T1000 (cell line): ENCODE data around the gene NINL.

Source experiments
- DNase-seq: peaks from one replicate; lab custom pipeline; 2025; ENCODE audit warnings: mixed read lengths; lab: John Stamatoyannopoulos, UW

NINL gene

DNA sequence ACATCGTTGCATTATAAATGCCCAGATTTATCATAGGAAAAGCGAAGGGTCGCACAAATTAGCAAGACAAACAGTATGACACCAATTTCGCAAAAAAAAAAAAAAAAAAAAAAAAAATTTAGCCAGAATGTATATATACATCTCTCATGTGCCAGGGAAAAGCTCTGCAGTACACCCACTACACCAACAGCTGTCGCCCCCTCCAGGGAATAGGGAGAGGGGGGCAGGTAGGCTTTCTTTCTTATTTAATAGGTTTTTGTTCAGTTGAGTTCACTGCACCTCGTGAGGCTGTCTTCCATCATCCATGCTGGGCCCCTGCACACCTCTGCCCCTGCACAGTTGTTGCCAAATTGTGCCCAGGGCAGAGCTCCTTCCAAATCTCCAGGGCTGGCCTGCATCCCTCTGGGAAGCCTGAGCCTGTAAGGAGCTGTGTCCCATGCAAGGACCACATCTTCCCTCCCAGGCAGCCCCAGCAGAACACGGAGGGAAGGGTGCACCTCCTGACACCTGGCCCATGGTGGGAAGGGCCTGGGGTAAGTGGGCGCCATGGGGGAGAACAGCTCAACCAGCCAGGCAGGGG is 85.4 kb downstream of the NINL start:
- no peak for DNase-seq

DNA sequence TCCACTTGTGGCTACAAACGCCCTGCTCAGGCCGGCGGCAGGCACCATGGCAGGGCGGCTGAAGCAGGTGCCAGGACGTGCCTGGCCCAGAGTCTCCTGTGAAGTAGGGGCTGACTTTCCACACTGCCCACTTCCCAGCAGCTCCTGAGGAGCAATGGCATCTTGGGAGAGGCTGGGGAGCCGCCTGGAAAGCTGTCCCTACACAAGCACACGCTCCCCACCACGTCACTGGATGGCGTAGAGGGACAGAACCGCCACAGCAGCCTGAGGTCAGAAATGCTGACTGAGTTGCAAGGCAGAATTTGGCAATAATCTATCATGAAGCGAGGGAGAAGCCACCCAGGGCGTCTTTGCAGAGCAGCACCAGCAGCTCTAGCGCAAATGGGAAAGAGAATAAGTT is 86.3 kb downstream of the NINL start:
- no peak for DNase-seq

DNA sequence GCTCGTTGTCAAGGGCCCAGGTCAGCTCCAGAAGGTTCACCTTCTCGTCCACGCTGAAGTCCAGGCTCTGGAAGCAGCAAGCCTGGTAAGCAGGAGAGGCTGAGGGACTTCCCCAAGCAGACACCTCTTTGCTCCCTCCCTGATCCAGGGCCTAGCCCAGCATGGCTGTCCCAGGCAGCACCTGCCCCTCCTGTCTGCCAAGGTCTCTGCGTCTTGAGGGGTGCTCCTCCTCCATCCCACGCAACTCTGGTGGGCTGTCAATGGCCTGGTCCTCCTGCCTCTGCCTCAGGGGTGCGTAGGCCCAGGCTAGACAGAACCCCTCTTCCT is 87.1 kb downstream of the NINL start:
- DNase-seq: no peak

DNA sequence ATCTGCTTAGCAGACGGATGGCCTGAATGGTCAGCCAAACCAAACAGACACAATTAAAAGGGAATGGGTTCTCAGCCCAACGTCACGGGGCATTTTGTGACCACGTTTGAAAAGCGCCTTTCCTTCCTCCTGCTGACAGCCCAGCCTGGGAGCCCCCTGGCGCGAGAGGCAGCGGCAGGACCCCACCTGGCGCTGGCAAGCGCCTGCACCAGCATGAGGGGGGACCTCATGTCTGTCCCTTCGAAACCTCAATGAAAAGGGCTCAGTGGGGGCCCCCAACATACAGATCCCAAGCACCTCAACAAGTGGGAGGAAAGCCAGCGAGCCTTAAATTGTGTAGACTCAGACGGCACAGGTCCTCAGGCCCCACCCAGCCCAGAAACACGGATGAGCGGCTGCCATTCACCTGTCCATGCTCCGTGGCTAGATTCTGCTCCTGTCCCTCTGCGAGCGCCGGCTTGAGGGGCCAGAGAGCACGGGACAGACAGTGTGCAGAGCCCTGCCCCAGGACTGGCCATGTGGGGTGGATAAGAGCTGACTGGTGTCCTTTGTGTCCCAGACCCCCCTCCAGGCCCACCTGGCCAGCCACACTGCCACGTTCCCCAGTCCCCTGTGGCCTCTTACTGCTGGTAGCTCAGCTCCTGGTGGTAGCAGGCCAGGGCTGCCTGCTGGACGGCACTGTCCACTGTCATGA is 87.6 kb downstream of the NINL start:
- DNase-seq: no peak

DNA sequence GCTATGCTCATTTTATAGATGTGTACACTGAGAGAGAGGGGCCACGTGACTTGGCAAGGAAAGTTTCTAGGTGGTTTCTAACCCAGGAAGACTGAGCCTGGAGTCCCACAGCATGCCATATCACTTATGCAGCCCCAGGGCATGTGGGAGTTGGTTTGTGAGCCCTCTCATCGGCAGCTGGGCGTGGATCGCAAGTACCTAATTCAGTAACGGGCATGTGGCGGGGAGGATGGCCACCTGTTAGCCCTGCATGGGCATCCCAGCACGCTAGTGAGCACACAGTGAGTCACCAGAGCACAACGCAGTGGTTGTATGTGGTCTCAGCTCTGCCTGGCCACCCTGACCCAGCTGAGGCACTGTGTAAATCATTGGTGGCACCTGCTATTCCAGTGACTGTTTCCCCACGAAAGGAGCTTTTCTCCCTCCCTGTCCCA is 88.3 kb downstream of the NINL start:
- peak; percentile 73 for DNase-seq

DNA sequence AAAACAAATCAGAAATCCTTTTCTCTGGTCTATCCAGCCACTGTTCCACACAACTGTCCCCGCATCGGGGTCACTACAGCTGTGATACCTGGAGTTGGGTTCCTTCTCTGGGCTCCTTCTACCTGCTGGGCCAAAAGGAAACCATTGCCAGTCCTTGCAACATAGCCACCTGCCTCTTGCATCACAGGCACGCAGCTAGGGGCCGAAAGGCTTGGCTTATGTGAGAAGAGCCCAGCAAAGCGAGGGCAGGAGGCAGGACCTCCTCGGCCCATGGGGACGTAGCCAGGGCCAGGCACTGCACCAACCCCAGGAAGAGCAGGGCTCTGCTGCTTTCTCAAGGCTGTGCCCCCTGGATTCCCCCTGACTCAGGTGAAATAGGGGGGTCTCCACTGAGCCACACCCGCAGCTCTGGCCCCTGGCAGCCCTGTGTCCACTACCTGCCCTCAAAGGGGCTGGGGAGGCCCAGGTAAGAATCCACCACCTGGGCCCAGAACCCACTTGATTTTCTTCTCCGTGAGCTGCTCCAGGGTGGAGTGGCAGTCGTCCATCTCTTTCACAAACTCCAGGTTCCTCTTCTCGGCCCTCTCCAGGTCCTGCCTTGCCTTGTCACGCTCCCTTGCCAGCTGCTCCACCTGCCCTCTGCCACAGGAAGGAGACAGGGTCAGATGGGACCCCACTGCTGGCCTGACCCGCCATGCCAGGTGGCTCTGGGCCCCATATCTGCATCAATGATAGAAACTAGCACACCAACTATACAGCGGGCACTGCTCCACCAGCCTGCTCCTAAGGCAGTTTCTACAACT is 89.0 kb downstream of the NINL start:
- DNase-seq: no peak

DNA sequence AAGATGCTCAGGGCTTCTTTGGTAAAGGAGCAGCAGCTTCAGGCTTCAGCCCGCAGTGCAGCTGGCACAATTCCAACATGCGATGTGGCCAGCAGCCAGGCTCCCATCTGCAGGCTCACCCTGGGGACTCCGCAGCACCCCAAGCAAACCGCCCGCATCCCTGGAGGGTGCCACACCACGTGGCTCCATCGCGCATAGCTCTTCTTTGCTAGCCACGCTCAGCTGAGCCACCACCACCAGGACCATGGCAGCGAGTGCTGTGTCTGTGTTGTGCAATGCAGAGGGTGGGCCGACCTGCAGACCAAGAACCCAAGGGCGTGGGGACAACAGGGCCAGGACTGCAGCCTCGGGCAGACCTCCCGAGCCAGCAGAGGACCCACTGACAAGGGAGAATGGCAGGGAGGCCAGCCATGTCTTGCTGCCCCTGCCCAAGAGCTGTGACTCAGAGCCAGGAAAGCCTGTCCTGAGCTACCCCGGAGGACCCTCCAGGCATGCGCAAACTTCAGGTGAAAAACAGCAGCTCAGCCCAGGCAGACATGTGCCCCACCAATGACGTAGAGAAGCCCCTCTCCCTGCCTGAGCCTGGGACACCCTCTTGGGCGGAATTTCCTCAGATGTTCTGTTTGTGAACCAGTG is 90.0 kb downstream of the NINL start:
- no peak for DNase-seq

DNA sequence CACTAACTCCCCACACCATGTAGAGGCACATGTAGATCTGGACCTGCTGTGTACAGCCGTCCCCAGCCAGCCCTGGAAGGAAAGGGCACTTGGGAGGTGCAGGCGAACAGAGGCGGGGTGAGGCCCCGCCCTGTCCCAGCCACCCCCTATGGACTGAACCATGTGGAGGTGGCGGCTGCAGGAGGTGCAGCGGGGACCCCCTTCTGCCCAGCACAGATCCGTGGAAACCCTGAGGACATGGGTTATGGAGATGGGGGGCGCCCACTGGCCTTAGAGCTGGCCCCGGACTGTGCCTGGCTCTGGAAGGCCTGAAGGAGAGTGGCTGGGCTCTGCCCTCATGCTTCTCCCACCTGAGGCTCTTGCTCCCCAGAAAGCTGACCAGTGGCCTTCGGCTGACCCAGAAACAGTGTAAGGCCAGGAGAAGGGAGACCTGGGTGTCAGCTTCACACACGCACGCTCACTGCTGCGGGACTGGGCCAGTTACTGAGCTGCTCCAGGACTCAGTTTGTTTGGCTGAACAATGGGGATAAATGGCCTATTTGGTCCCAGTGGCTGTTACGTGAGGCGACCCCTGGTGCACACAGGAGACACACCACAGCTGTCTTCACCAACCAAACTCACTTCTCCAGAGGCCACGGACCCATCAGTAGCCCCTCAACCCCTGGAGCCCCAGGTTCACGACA is 90.7 kb downstream of the NINL start:
- no peak for DNase-seq

DNA sequence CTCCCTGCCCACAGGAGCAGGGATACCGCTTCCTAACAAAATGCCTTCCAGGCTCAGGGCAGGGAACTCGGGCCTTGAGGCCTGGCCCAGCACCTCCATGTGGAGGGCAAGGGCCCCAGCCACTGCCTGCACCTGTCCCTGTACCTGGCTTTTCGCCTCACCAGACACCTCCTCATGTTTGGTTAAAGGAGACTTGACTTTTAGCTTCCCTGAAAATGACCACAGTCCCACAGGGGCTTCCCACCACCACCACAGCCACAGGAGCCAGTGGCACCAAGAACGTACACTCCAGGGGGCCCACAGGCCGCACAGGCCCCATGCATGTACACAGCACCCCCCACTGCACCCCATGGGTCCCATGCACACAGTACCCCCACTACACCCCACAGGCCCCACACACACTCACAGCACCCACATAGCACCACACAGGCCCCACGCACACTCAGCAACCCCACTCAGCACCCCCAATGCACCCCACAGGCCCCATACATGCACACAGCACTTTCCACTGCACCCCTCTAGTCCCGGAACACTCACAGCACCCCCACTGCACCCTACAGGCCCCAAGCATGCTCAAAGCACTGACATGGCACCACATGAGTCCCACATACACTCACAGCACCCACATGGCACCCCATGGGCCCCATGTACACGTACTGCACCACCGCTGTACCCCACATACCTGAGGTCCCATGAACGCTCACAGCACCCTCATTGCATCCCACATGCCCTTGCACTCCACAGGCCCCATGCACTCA is 91.4 kb downstream of the NINL start:
- no peak for DNase-seq

DNA sequence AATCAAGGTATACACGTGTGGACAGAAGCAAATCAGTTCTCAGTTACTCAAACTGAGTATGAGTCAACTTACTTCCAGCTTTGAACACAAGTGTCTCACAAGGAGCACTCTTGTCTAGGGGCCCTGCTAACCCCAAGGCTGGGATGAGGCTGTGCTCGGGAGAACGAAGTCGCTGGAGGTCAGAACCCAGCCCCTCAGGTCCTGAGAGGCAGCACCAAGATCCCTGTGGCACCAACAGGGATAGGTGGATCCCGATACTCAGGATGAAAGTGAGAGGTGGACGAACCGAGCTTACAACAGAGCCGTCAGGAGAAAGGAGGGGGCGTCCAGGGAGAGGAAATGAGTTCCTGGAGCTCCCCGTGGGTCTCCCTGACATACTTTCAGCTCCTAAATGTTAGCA is 92.2 kb downstream of the NINL start:
- DNase-seq: no peak

DNA sequence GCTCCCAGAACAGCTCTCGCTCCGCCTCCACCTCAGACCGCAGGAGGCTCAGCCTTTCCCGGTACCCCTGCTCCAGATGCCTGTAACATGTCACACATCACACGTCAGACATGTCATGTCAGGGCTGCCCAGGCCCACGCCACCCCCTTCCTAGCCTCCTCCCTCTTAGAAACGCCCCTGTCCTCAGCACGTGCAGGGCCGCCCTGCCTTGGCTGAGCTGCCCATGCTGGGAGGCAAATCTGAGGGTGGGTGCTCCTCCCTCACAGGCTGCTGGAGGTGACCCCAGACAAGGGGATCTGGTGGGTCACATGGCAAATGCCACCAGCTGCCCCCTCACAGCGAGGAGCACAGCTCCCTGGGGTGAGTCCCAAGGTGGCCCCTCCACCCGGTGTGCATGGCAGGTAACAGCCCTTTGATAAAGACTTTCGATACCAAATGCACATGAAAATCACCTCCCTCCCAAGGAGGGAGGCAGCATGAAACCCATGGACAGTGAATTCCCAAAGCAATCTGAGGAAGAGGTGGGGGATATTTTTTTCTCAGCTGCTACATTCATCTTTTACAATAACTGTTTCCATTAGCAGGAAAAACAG is 93.8 kb downstream of the NINL start:
- DNase-seq: no peak

DNA sequence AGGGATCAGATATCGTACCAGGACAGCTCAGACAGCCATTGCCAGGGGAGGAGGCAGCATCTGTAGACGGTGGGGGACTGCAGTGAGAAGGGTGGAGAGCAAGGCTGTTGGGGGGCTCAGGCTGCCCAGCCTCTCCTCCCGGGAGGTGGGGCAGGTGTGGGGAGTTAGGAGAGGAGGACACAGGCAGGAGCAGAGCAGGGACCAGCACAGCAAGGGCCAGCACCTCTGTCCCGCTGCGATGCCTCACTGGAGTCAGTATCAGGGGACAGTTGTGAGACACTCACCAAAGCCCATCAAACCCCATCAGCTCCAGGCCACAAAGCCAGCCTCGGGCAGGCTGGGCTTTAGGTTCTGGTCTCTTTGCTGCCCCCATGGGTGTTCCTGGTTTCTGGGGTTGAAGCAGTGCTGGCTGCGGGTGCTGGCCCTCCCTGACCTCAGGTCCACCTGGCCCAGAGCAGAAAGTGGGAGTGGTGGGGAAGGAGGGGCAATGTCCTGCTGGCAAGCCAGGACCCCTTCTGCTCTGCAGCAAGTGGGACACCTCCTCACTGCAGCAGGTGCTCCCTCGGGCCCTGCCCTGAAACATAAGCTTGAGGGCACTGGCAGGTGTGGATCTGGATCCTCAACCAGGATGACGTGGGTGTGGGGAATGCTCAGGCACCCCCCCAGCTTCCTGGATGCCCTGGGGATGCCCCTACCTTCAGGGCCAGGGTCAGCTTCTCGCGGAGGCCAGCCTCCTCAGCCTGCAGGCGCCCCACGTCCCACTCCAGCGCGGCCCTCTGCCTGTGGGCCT is 94.5 kb downstream of the NINL start:
- DNase-seq: no peak

DNA sequence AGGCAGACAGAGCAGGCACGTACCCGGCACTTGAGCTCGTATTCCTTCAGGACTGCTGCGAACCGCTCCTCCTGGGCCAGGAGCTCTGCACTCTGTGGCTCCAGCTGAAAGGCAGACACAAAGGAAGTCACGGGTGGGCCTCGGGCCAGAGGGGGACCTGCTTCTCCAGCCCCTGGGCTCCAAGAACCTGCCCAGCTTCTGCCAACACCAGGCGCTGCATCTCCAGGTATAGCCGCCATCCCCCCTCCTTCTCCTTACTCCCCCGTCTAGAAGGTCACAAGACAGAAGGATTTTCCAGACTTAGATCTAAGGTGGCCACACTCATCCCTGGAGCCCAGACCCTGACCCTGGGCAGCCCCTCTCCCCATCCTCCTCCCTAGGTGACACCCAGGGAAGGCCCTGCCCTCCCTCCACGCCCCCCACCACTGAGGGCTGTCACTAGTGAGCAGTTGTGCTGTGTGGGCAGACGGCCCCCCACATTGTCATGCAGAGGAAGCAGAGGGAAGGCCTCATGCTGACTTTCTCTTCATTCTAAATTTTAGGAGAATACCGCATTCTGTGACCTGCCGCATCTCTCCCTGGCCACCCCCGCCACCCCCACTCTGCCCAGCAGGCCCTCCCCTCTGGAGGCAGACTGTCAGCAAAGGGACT is 96.0 kb downstream of the NINL start:
- DNase-seq: no peak

DNA sequence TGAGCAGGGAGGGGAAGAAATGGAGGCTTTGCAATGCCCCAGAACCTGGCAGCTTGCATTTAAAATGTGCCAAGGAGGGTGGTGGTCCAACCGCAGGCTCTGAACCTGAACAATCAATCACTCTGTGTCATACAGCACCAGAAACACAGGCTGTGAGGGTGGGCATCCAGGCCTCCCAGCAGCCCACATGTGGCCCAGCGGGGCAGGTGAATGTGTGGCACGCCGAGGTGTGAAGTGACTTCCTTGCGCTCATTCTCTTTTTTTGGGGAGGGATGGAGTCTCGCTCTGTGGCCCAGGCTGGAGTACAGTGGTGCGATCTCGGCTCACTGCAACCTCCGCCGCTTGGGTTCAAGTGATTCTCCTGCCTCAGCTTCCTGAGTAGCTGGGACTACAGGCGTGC is 97.4 kb downstream of the NINL start:
- no peak for DNase-seq

DNA sequence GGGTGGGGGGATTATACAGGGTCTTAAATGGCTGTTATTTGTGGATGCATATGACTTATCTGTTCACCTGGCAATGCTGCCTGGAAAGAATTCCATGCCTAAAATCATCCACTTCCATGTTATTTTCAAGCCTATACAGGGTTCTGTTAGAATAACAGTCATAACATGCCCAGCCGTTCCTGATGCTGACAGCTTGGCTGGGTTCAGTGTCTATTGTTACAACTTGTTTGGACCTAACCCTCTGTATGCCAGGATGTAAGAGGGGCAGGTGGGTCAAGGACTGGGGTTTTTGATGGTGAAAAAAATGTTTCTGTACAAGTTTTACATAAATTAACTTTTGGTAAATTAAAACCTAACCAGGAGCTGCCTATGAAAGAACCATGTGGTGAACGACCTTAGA is 98.0 kb downstream of the NINL start:
- DNase-seq: no peak

DNA sequence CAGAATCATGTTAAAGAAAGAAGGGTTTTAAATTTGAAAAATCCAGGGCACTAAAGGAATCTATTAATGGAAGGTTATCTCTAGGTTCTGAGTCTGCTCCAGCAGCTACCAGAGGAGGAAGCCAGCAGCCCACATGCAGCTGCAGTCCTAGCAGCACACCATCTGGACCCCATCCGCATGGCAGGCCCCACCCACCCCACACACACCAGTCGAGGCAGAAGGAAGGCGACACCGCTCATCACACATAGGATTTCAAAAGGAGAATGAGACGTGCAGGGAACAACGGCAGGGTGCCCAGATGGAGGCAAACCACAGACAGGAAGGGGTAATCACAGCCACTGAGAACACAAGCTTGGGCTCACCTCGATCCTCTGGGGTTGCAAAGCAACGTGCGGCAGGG is 99.0 kb downstream of the NINL start:
- no peak for DNase-seq

DNA sequence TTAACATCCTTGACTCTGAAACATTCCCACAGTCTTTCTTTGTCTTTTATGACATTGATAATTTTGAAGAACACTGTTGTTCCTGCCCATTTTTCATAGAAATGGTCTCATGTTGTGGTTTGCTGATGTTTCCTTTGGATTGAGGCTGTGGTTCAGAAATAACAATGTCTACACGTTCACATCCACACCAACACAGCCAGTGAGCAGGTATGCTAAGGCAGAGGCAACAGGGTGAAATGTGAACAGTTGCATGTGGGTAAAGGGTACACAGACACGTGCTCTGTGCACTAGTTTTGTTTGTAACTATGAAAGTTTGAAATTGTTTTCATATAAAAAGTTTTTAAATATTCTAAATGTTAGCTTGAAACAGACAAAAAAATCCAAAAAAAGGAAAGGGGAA is 99.5 kb downstream of the NINL start:
- no peak for DNase-seq

DNA sequence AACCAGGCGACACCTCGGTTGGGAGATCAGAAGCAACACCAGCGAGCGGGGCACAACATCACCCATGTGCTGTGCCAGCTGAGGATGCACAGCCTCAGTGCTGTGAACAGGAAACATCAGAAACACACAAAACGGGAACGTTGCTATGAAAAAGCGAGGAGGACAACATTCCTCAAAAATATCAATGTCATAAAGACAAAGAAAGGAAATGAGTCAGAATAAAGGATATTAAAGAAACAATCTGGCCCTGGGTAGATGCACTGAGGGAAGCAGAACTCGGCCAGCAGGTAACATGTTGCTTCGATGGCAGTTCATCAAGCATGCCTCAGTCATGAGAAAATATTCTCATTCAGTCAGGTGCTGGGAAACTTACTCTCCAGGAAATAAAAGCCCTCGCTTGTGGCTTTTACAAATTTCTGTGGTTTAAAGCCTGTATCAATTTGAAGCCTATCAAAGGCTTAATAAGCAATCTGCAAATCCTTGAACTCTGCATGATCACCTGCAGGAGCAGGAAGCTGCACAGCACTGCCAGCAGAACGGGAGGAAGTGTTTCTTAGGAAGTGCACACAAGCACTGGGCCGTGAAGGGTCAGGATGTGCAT is 100.3 kb downstream of the NINL start:
- DNase-seq: no peak

DNA sequence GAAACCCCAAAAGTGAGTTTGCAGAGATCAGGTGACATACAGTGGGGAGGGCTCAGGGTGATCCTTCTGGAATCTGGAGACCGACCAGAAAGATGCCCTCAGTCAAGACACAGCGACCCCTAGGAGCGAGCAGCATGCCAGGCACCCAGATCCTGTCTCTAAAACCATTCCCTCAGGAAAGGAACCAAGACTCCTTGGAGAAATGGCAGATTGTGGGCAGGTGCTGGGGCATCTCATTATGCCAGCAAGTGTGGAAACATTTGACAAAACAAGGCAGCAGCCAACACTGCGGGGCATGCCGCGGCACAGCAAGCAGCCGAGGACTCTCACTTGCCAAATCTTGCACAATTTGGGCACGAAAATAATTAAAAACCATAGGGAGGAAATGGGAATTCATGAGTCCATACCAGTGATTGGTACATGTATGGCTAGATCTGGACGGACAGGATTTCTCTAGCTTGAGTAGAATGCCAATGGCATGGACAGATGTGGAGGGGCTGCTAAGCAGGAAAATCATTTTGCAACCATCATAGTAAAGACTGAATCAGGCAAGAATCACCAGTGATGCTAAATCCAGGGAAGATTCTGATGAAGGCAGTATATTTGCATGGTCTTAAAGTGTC is 101.0 kb downstream of the NINL start:
- DNase-seq: no peak
